ENCODE results near the gene ULK4. TPM values are rescaled to one million over a fixed set of nuclear protein-coding genes. Genes with fewer than 3 reads are reported as not detected.

Gene ULK4
- total and polyA plus RNA-seq, 9 of the 15 experiments (the other 6 are each of a cell fraction or from before 2014, with no cell fraction given) = 3.0 to 5.9 (median 3.5) TPM

- TF ChIP-seq POLR2AphosphoS5 (IDR thresholded peaks at IDR 0.05; ENCODE audit: control insufficient read depth, insufficient read depth, low read depth, low read length) = no peak
- TF ChIP-seq ZNF121 (CRISPR knock-in tag; conservative IDR thresholded peaks at IDR 0.05) = no peak
- TF ChIP-seq ZKSCAN8 (CRISPR knock-in tag; IDR thresholded peaks at IDR 0.05) = no peak
- TF ChIP-seq ZNF518B (CRISPR knock-in tag; IDR thresholded peaks at IDR 0.05) = no peak
- TF ChIP-seq MLLT1 (IDR thresholded peaks at IDR 0.05) = no peak
- TF ChIP-seq STAT5A (IDR thresholded peaks at IDR 0.05; ENCODE audit: borderline replicate concordance, low read length) = no peak; the same call in 1 of the 2 replicates
- peak; percentile 100 for TF ChIP-seq PRDM10 (IDR thresholded peaks at IDR 0.05; ENCODE audit: partially characterized antibody)
- no peak; the same call in 1 of the 2 replicates for TF ChIP-seq ATF3 (IDR thresholded peaks at IDR 0.05)
- TF ChIP-seq ATF3 (CRISPR knock-in tag; conservative IDR thresholded peaks at IDR 0.05) = peak; percentile 11; the same call in 1 of the 2 replicates
- TF ChIP-seq, protein P1, sequence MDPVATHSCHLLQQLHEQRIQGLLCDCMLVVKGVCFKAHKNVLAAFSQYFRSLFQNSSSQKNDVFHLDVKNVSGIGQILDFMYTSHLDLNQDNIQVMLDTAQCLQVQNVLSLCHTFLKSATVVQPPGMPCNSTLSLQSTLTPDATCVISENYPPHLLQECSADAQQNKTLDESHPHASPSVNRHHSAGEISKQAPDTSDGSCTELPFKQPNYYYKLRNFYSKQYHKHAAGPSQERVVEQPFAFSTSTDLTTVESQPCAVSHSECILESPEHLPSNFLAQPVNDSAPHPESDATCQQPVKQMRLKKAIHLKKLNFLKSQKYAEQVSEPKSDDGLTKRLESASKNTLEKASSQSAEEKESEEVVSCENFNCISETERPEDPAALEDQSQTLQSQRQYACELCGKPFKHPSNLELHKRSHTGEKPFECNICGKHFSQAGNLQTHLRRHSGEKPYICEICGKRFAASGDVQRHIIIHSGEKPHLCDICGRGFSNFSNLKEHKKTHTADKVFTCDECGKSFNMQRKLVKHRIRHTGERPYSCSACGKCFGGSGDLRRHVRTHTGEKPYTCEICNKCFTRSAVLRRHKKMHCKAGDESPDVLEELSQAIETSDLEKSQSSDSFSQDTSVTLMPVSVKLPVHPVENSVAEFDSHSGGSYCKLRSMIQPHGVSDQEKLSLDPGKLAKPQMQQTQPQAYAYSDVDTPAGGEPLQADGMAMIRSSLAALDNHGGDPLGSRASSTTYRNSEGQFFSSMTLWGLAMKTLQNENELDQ (CRISPR knock-in tag; IDR thresholded peaks at IDR 0.05; ENCODE audit: borderline replicate concordance) = no peak
Measured at GRCh38 chr3:41961751-41962679, at the start of gene ULK4 (continued).

All from K562 (cell line).